ENCODE results near the gene MEOX2.

MEOX2 gene

GRCh38 chr7:15686295-15686956 is at the start of gene MEOX2:
Gene MEOX2 (minus strand): TSS chr7:15686683. CDS start chr7:15686402, 281 bp downstream.
- peak in 1 of 2 donors; percentile 0 for DNase-seq

- no peak for DNase-seq
Measured at GRCh38 chr7:15729746-15730145, 43.3 kb upstream of the MEOX2 start.

GRCh38 chr7:15725051-15725450 is 38.6 kb upstream of the MEOX2 start:
- DNase-seq: no peak

- DNase-seq: no peak
Measured at GRCh38 chr7:15723841-15724240, 37.4 kb upstream of the MEOX2 start.

GRCh38 chr7:15720849-15721471 is 34.5 kb upstream of the MEOX2 start:
- DNase-seq: peak; percentile 2 to 66

GRCh38 chr7:15719311-15719710 is 32.8 kb upstream of the MEOX2 start:
- DNase-seq: no peak

GRCh38 chr7:15715435-15715834 is 29.0 kb upstream of the MEOX2 start:
- no peak for DNase-seq

- DNase-seq: peak in 1 of 2 donors; percentile 6
Measured at GRCh38 chr7:15709978-15710377, 23.5 kb upstream of the MEOX2 start.

- DNase-seq: no peak
Measured at GRCh38 chr7:15707570-15707969, 21.1 kb upstream of the MEOX2 start.

GRCh38 chr7:15703732-15704131 is 17.2 kb upstream of the MEOX2 start:
- DNase-seq: no peak

GRCh38 chr7:15692501-15693020 is 6.1 kb upstream of the MEOX2 start:
- DNase-seq: no peak

GRCh38 chr7:15688911-15689310 is 2.4 kb upstream of the MEOX2 start:
- no peak for DNase-seq

- no peak for DNase-seq
Measured at GRCh38 chr7:15688279-15688626, 1.8 kb upstream of the MEOX2 start.

- no peak for DNase-seq
Measured at GRCh38 chr7:15687546-15688278, 1.2 kb upstream of the MEOX2 start.

- DNase-seq: no peak
Measured at GRCh38 chr7:15686957-15687545, 568 bp upstream of the MEOX2 start.

- no peak for DNase-seq
Measured at GRCh38 chr7:15685358-15686294, 857 bp downstream of the MEOX2 start.

- DNase-seq: no peak
Measured at GRCh38 chr7:15684871-15685270, 1.6 kb downstream of the MEOX2 start.

- no peak for DNase-seq
Measured at GRCh38 chr7:15684111-15684800, 2.2 kb downstream of the MEOX2 start.

- no peak for DNase-seq
Measured at GRCh38 chr7:15682751-15683245, 3.7 kb downstream of the MEOX2 start.

GRCh38 chr7:15682111-15682510 is 4.4 kb downstream of the MEOX2 start:
- no peak for DNase-seq

GRCh38 chr7:15681631-15682030 is 4.9 kb downstream of the MEOX2 start:
- no peak for DNase-seq

GRCh38 chr7:15681186-15681585 is 5.3 kb downstream of the MEOX2 start:
- DNase-seq: no peak

All from inflammatory macrophage treated with lipopolysaccharide for 1 hour (primary cell).